ENCODE data around the gene ZNF132.

DNA sequence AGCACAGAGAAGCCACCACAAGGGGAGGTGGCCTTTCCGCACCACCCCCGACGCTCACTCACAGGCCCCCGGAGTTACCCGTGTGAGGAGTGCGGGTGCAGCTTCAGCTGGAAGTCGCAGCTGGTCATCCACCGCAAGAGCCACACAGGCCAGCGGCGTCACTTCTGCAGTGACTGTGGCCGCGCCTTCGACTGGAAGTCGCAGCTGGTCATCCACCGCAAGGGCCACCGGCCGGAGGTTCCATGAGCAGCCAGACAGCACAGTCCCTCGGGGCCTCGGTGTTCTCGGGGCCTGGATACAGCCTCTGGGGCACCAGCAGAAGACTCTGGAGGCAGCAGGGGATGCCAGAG, 40.5 kb upstream of the ZNF132 start:
- TF ChIP-seq, protein P1, sequence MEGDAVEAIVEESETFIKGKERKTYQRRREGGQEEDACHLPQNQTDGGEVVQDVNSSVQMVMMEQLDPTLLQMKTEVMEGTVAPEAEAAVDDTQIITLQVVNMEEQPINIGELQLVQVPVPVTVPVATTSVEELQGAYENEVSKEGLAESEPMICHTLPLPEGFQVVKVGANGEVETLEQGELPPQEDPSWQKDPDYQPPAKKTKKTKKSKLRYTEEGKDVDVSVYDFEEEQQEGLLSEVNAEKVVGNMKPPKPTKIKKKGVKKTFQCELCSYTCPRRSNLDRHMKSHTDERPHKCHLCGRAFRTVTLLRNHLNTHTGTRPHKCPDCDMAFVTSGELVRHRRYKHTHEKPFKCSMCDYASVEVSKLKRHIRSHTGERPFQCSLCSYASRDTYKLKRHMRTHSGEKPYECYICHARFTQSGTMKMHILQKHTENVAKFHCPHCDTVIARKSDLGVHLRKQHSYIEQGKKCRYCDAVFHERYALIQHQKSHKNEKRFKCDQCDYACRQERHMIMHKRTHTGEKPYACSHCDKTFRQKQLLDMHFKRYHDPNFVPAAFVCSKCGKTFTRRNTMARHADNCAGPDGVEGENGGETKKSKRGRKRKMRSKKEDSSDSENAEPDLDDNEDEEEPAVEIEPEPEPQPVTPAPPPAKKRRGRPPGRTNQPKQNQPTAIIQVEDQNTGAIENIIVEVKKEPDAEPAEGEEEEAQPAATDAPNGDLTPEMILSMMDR (IDR thresholded peaks at IDR 0.05): no peak
- no peak for TF ChIP-seq POLR2A (IDR thresholded peaks at IDR 0.05)

Measured in uterus (tissue), 2 donors.